HUES64 (cell line): ENCODE results near the gene USHBP1.
"Not testable (repeated sequence)": the region's sequence is repeated elsewhere in the genome, so short reads cannot be mapped to it uniquely, and the experiment has no call there.

Experiments used
- H3K27ac ChIP-seq: 2 replicates; pipeline ENCODE4 v1.7.0; 2013; ENCODE audit warnings: low read depth, low read length, inconsistent platforms
- H3K27me3 ChIP-seq: 2 replicates; pipeline ENCODE4 v1.6.1; 2013; ENCODE audit warnings: mild to moderate bottlenecking, low read length; ENCODE audit not compliant: insufficient read depth
- H3K36me3 ChIP-seq: 2 replicates; pipeline ENCODE4 v1.6.1; 2013; ENCODE audit warnings: mild to moderate bottlenecking, low read length; ENCODE audit not compliant: insufficient read depth
- H3K4me1 ChIP-seq: 2 replicates; pipeline ENCODE4 v1.6.1; 2013; ENCODE audit warnings: mild to moderate bottlenecking, low read length, moderate library complexity; ENCODE audit not compliant: insufficient read depth
- H3K4me3 ChIP-seq: 2 replicates; pipeline ENCODE4 v1.5.1; 2013; ENCODE audit warnings: mild to moderate bottlenecking, low read length, moderate library complexity
- H3K9ac ChIP-seq: 2 replicates; pipeline ENCODE4 v1.6.1; 2013; ENCODE audit warnings: mild to moderate bottlenecking, low read depth, low read length
- H3K9me3 ChIP-seq: 2 replicates; pipeline ENCODE4 v1.6.1; 2013; ENCODE audit warnings: low read depth, low read length; ENCODE audit not compliant: insufficient read depth
- WGBS: fragments of 150-250, 120-280 bp; methylation state at CpG from one replicate; pipeline ENCODE4 v1.1.7; 2013; ENCODE audit warnings: missing lambda C conversion rate; 5-methylcytosine and 5-hydroxymethylcytosine counted together

Gene USHBP1

DNA sequence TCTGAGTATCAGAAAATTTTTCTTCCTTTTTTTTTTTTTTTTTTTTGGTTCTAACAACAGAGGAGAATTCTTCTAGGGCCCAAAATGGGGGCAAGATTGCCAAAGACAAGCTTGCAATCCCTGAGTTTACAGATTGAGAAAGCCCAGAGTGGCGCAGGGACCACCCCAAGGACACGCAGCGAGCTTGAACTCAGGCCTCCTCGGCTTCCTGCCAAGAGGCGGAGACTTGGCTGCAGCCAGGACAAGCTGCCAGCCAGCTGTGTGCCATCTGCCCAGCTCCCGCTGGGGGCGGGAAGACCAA lies 40.6 kb upstream of the USHBP1 start:
- WGBS: 11% methylated on average over 7 of the region's 7 CpGs
- H3K9ac ChIP-seq: no peak overlapping the region
- no peaks in the 10 kb centered on the region for H3K9me3 ChIP-seq
- 0 out of 2 replicates have a peak, but pooled peaks cover 6% of the 10 kb centered on the region for H3K36me3 ChIP-seq
- H3K27me3 ChIP-seq: no peaks in the 10 kb centered on the region
- peak overlapping the region; percentile 38; the same call in 1 of the 2 replicates for H3K27ac ChIP-seq
- H3K4me3 ChIP-seq: peak overlapping the region; percentile 73
- H3K4me1 ChIP-seq: peaks cover 19% of the 10 kb centered on the region

DNA sequence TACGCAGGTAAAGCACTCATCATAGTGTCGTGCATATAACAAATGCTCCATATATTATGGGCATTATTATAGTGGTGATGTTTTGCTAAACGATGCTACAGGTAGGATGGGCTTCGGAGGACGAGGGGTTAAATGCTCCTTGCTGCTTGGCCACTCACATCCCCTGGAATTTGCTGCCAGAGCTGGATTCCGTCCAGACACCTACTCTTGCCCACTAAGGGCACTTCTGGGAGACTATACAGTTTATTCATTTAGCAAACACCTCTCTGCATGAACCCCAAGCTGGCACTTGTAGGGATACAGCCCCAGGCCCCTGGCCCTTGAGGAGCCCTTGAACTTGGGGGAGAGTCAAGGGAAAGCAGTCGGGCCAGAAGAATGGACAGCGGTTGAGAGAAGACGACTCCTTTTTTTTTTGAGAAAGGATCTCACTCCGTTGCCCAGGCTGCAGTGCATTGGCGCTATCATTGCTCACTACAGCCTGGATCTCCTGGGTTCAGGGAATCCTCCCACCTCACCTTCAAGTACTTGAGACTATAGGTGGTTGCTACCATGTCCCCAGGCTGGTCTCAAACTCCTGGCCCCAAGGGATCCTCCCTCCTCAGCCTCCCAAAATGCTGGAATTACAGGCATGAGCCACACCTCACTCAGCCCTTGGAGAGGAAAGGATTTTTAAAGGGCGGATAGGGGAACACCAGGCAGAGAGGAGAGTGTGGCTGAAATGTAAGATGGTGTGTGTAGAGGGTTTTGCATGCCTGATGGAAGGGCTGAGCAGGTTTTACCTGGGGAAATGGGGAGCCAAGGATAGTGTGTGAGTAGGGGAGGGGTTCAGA lies 40.1 kb upstream of the USHBP1 start:
- 84% methylated on average over 12 of the region's 12 CpGs for WGBS
- Histone ChIP-seq H3K4me3 (peak overlapping the region; percentile 73; the same call in 1 of the 2 replicates), H3K27ac (no peak overlapping the region)

GRCh38 chr19:17303940-17304267 lies 39.4 kb upstream of the USHBP1 start:
- Histone ChIP-seq H3K4me3 (peak overlapping the region; percentile 29; the same call in 1 of the 2 replicates), H3K9ac (no peak overlapping the region), H3K27ac (no peak overlapping the region), H3K4me1 (peaks cover 18% of the 10 kb centered on the region), H3K36me3 (0 out of 2 replicates have a peak, but pooled peaks cover 6% of the 10 kb centered on the region), H3K27me3 (no peaks in the 10 kb centered on the region), H3K9me3 (no peaks in the 10 kb centered on the region)
- WGBS: 78% methylated on average over 12 of the region's 12 CpGs

More for the DNA sequence above, 40.1 kb upstream of the USHBP1 start:
- Histone ChIP-seq H3K9me3 (no peaks in the 10 kb centered on the region), H3K9ac (no peak overlapping the region), H3K4me1 (peaks cover 18% of the 10 kb centered on the region), H3K36me3 (0 out of 2 replicates have a peak, but pooled peaks cover 6% of the 10 kb centered on the region), H3K27me3 (no peaks in the 10 kb centered on the region)

DNA sequence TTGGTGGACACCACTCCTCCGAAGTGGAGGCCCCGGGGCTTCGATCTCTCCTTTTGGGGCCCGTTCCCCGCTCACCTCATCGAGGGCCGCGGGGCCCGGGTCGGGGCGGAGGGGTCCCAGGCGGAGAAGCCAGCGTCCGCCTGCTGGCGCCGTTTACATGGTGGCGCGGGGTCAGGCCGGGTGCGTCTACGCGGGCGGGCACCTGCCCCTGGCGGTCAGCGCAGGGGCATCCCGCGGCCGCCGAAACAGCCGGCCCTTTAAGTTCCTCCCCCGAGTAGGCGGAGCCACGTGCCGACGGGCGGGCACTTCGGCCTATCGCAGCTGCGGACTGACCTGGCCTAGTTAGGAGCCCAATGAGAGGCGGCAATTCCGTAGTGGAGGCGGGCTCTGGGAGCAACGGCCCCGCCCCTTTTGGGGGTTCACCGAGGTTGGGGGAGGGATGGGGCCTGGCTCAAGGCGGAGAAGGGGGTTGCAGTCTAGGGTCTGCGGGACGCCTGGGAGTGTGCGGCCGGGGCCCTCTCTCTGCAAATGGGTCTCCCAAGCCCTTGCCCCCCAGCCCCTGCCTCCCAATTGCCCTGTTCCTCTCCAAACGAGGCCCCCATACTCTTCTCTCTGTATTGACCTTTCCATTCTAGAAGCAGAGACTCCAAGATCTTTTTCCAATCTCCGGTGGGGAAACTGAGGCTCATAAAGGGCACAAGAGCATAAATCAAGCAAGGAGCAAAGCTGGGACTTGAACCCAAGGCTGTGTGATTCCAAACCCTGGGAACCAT lies 38.8 kb upstream of the USHBP1 start, which contains the start of gene ABHD8:
TSS of gene ABHD8 (minus strand) at position 259 of the 773 bp plus-strand sequence. CDS start 1,809 bp downstream, outside the sequence.
- Histone ChIP-seq H3K27ac (peak within 1 kb of the TSS; percentile 42; the same call in 1 of the 2 replicates), H3K9me3 (no peaks in the 10 kb centered on the region), H3K27me3 (no peaks in the 10 kb centered on the region), H3K4me1 (peaks cover 18% of the 10 kb centered on the region), H3K9ac (peak within 1 kb of the TSS; percentile 59), H3K4me3 (peak within 1 kb of the TSS; percentile 62), H3K36me3 (peaks cover 9% of the 10 kb centered on the region)
- 2% methylated on average over 52 of the region's 52 CpGs for WGBS

- H3K9ac ChIP-seq: peak overlapping the region; percentile 59
- peaks cover 18% of the 10 kb centered on the region for H3K4me1 ChIP-seq
- H3K4me3 ChIP-seq: peak overlapping the region; percentile 62
- peaks cover 14% of the 10 kb centered on the region for H3K36me3 ChIP-seq
- H3K27me3 ChIP-seq: no peaks in the 10 kb centered on the region
- WGBS: 15% methylated on average over 29 of the region's 29 CpGs
- peak overlapping the region; percentile 42; the same call in 1 of the 2 replicates for H3K27ac ChIP-seq
- no peaks in the 10 kb centered on the region for H3K9me3 ChIP-seq
These were observed 38.0 kb upstream of the USHBP1 start for GRCh38 chr19:17302391-17303166.

DNA sequence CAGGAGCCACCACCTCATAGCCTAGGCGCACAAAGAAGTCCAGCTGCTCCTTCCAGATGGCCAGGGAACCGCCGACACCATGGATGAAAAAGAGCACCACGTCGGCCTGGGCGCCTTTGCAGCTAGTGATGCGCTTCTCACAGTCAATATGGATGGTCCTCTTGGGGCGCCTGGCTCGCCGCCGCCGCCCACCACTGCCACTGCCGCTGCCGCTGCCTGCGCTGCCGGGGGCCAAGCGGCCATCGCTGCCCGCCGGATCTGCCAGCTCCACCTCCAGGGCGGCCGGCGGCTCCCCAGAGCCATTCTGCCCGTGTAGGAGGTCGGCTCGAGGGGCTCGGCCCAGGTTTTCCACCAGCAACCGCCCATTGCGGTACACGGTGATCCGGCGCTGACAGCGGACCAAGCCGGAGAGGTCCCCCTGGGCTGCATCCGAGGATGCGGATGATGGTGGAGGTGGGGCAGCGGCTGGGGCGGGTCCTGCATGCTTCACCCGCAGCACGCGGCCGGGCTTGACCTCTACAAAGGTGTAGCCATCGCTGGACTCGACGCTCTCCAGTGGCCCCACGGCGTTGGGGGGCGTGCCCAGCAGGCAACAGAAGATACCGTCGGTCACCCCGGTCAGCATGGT lies 36.6 kb upstream of the USHBP1 start:
- Histone ChIP-seq H3K4me3 (no peak overlapping the region), H3K4me1 (peaks cover 18% of the 10 kb centered on the region), H3K9me3 (no peaks in the 10 kb centered on the region), H3K27ac (no peak overlapping the region), H3K9ac (no peak overlapping the region), H3K27me3 (no peaks in the 10 kb centered on the region), H3K36me3 (peaks cover 22% of the 10 kb centered on the region)
- 95% methylated on average over 51 of the region's 51 CpGs for whole genome bisulfite sequencing

DNA sequence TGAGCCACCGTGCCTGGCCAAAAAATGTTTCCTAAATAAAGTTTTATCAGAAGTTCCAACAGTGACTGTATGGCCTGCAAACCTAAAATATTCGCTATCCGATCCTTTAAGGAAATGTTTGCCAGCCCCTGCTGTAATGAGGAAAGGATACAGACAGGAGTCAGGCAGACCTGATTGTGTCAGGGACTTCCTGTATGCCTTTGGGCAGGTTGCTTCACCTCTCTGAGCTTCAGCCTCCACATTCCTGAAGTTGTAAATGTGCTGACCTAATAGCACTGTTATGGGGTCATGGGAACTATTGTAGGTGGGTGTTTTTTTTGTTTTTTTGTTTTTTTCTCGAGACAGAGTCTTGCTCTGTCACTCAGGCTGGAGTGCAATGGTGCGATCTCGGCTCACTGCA lies 32.4 kb upstream of the USHBP1 start:
- Histone ChIP-seq H3K9me3 (no peaks in the 10 kb centered on the region), H3K27ac (no peak overlapping the region), H3K4me1 (peaks cover 6% of the 10 kb centered on the region), H3K36me3 (peaks cover 27% of the 10 kb centered on the region), H3K9ac (no peak overlapping the region), H3K27me3 (no peaks in the 10 kb centered on the region), H3K4me3 (no peak overlapping the region)
- WGBS: 93% methylated on average over 6 of the region's 6 CpGs

DNA sequence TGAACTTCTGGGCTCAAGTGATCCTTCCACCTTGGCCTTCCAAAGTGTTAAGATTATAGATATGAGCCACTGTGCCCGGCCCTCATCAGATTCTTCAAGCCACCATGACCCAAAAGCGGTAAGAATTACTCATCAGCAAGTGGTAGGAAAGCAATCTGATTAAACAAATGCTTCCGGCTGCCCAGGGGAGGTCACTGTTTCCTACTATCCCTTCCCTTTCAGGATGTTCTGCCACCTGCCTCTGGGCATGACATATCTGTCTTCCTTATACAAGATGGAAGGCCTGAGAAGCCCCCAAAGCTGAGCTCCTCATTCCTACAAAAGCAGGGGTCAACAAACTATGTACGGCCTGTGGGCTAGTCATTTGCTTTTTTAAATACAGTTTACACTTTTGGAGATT lies 31.7 kb upstream of the USHBP1 start:
- Histone ChIP-seq H3K9ac (no peak overlapping the region), H3K9me3 (no peaks in the 10 kb centered on the region), H3K27me3 (no peaks in the 10 kb centered on the region), H3K4me3 (no peak overlapping the region), H3K4me1 (peaks cover 5% of the 10 kb centered on the region; the same call in 1 of the 2 replicates), H3K27ac (no peak overlapping the region), H3K36me3 (peaks cover 24% of the 10 kb centered on the region)
- WGBS: 90% methylated on average over 4 of the region's 4 CpGs

DNA sequence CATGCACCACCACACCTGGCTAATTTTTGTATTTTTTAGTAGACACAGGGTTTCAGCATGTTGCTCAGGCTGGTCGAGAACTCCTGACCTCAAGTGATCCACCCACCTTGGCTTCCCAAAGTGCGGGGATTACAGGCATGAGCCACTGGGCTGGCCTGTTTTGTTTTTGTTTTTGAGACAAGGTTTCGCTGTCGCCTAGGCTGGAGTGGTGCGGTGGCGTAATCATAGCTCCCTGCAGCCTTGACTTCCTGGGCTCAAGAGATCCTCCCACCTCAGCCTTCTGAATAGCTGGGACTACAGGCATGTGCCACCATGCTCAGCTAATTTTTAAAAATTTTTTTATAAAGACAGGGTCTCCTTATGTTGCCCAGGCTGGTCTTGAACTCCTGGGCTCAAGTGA lies 31.0 kb upstream of the USHBP1 start:
- H3K9me3 ChIP-seq, H3K27me3 ChIP-seq, H3K4me3 ChIP-seq, H3K4me1 ChIP-seq, H3K27ac ChIP-seq, H3K9ac ChIP-seq: not testable (repeated sequence)
- over 99% methylated on average over 6 of the region's 6 CpGs for WGBS
- peaks cover 23% of the 10 kb centered on the region for H3K36me3 ChIP-seq

GRCh38 chr19:17294051-17294891 lies 29.7 kb upstream of the USHBP1 start:
- Histone ChIP-seq H3K4me3 (peak overlapping the region; percentile 73), H3K9me3 (no peaks in the 10 kb centered on the region), H3K27me3 (no peaks in the 10 kb centered on the region), H3K4me1 (peaks cover 5% of the 10 kb centered on the region; the same call in 1 of the 2 replicates), H3K27ac (no peak overlapping the region), H3K36me3 (peaks cover 21% of the 10 kb centered on the region), H3K9ac (no peak overlapping the region)
- WGBS: 84% methylated on average over 48 of the region's 48 CpGs
